Measurements from ENCODE around the gene FAM193A. TPM values are rescaled to one million over a fixed set of nuclear protein-coding genes. Genes with fewer than 3 reads are reported as not detected.

The FAM193A gene
- polyA plus RNA-seq, 1 of the 3 experiments (the other 2 are of a cell fraction): 9.2 TPM

DNA sequence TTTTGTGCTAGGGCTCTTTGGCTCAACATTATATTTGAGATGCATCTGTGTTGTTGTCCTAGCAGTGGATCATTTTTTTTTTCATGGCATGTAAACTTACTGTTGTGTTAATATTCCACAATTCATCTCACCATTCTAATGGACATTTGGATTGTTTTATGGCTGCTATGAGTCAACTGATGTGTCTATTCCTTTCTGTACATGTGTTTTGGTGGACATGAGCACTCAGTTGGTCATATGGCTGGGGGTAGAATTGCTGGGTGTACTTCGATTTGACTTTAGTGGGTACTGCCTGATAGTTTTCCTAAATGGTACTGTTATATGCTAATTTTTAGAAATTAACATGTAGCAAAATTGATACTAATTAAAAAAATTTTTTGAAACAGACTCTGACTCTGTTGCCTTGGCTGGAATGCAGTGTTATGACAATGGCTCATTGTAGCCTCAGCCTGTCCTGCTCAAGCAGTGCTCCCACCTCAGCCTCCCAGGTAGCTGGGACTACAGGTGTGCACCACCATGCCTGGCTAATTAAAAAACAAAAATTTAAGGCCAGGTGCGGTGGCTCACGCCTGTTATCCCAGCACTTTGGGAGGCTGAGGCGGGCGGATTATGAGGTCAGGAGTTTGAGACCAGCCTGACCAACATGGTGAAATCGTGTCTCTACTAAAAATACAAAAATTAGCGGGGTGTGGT, 9.0 kb downstream of the FAM193A start:
- POLR2A ChIA-PET: no interaction called here
- Histone ChIP-seq H3K4me2 (no peak overlapping the region), H3F3A (replicated peaks; ENCODE audit: insufficient read depth) (no peaks in the 10 kb centered on the region), H3K4me1 (ENCODE audit: control insufficient read depth in 1 of 2, insufficient read depth in 2 of 2, low read depth in 1 of 2, low read length in 1 of 2) (no peaks in the 10 kb centered on the region), H3K36me3 (replicated peaks in 1 of 2; ENCODE audit: control insufficient read depth in 1 of 2, insufficient read depth in 2 of 2, low read length in 1 of 2) (no peaks in the 10 kb centered on the region), H3K4me3 (ENCODE audit: low read depth in 2 of 2, low read length in 1 of 2) (no peak overlapping the region), H3K27me3 (ENCODE audit: insufficient read depth) (no peaks in the 10 kb centered on the region), H3K27ac (ENCODE audit: low read depth in 2 of 2, low read length in 1 of 2) (no peak overlapping the region), H3K79me2 (ENCODE audit: insufficient read depth) (peaks cover 100% of the 10 kb centered on the region), H3K9me2 (no peaks in the 10 kb centered on the region), H2AFZ (ENCODE audit: low read depth) (no peak overlapping the region), H4K20me1 (ENCODE audit: insufficient read depth) (peaks cover 97% of the 10 kb centered on the region), H3K9ac (no peak overlapping the region), H3K9me3 (no peaks in the 10 kb centered on the region)
- no peak for TF ChIP-seq GABPA (IDR thresholded peaks at IDR 0.05; ENCODE audit: low read depth)
- TF ChIP-seq, protein P1, sequence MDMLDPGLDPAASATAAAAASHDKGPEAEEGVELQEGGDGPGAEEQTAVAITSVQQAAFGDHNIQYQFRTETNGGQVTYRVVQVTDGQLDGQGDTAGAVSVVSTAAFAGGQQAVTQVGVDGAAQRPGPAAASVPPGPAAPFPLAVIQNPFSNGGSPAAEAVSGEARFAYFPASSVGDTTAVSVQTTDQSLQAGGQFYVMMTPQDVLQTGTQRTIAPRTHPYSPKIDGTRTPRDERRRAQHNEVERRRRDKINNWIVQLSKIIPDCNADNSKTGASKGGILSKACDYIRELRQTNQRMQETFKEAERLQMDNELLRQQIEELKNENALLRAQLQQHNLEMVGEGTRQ (IDR thresholded peaks at IDR 0.05; ENCODE audit: borderline replicate concordance, low read depth, low read length): no peak
- no peak for TF ChIP-seq FOXM1 (IDR thresholded peaks at IDR 0.05; ENCODE audit: low read depth)
- TF ChIP-seq, protein P2, sequence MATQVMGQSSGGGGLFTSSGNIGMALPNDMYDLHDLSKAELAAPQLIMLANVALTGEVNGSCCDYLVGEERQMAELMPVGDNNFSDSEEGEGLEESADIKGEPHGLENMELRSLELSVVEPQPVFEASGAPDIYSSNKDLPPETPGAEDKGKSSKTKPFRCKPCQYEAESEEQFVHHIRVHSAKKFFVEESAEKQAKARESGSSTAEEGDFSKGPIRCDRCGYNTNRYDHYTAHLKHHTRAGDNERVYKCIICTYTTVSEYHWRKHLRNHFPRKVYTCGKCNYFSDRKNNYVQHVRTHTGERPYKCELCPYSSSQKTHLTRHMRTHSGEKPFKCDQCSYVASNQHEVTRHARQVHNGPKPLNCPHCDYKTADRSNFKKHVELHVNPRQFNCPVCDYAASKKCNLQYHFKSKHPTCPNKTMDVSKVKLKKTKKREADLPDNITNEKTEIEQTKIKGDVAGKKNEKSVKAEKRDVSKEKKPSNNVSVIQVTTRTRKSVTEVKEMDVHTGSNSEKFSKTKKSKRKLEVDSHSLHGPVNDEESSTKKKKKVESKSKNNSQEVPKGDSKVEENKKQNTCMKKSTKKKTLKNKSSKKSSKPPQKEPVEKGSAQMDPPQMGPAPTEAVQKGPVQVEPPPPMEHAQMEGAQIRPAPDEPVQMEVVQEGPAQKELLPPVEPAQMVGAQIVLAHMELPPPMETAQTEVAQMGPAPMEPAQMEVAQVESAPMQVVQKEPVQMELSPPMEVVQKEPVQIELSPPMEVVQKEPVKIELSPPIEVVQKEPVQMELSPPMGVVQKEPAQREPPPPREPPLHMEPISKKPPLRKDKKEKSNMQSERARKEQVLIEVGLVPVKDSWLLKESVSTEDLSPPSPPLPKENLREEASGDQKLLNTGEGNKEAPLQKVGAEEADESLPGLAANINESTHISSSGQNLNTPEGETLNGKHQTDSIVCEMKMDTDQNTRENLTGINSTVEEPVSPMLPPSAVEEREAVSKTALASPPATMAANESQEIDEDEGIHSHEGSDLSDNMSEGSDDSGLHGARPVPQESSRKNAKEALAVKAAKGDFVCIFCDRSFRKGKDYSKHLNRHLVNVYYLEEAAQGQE (IDR thresholded peaks at IDR 0.05; ENCODE audit: low read depth, low read length): no peak
- no peak for TF ChIP-seq RAD21 (IDR thresholded peaks at IDR 0.05; ENCODE audit: low read length)
- no peak for TF ChIP-seq EP300 (IDR thresholded peaks at IDR 0.05; ENCODE audit: borderline replicate concordance in 1 of 2, low read depth in 1 of 2, low read length in 1 of 2)
- TF ChIP-seq TAF1 (IDR thresholded peaks at IDR 0.05; ENCODE audit: borderline replicate concordance, low read depth, low read length): no peak
- TF ChIP-seq, protein P3, sequence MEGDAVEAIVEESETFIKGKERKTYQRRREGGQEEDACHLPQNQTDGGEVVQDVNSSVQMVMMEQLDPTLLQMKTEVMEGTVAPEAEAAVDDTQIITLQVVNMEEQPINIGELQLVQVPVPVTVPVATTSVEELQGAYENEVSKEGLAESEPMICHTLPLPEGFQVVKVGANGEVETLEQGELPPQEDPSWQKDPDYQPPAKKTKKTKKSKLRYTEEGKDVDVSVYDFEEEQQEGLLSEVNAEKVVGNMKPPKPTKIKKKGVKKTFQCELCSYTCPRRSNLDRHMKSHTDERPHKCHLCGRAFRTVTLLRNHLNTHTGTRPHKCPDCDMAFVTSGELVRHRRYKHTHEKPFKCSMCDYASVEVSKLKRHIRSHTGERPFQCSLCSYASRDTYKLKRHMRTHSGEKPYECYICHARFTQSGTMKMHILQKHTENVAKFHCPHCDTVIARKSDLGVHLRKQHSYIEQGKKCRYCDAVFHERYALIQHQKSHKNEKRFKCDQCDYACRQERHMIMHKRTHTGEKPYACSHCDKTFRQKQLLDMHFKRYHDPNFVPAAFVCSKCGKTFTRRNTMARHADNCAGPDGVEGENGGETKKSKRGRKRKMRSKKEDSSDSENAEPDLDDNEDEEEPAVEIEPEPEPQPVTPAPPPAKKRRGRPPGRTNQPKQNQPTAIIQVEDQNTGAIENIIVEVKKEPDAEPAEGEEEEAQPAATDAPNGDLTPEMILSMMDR (IDR thresholded peaks at IDR 0.05): no peak
- TF ChIP-seq JUND (IDR thresholded peaks at IDR 0.05): no peak
- no peak for TF ChIP-seq RCOR1 (IDR thresholded peaks at IDR 0.05; ENCODE audit: low read length)
- DNase-seq: no peak
- 91% methylated on average over 7 of the region's 7 CpGs for WGBS (ENCODE audit: low lambda C conversion rate)
- CTCF ChIA-PET: no interaction called here

All from SK-N-SH (cell line).